ENCODE results near the gene DCBLD2.

DCBLD2 gene

GRCh38 chr3:98903099-98903498 is 1.6 kb upstream of the DCBLD2 start:
- H3K27me3 ChIP-seq (ENCODE audit: low read depth, low read length) = no peaks in the 10 kb centered on the region
- H3K4me3 ChIP-seq (ENCODE audit: low read length) = no peak overlapping the region
- no peaks in the 10 kb centered on the region; the same call in 1 of the 2 replicates for H3K79me2 ChIP-seq (ENCODE audit: low read length)
- no peak overlapping the region for H3K4me2 ChIP-seq (ENCODE audit: low read length)
- H3K4me1 ChIP-seq (ENCODE audit: low read length) = peaks cover 7% of the 10 kb centered on the region; the same call in 1 of the 2 replicates
- no peaks in the 10 kb centered on the region for H3K9me3 ChIP-seq (ENCODE audit: insufficient read depth, low read length)
- no peak overlapping the region for H2AFZ ChIP-seq (ENCODE audit: low read depth, low read length)
- TF ChIP-seq CTCF (IDR thresholded peaks at IDR 0.05; ENCODE audit: low read depth, low read length) = no peak
- H3K9ac ChIP-seq (ENCODE audit: low read length) = no peak overlapping the region
- H3K36me3 ChIP-seq (replicated peaks; ENCODE audit: low read depth, low read length) = no peaks in the 10 kb centered on the region
- no peak overlapping the region for H3K27ac ChIP-seq (ENCODE audit: low read length)
- no peaks in the 10 kb centered on the region for H4K20me1 ChIP-seq (ENCODE audit: insufficient read depth, low read length)

- Histone ChIP-seq H3K36me3 (replicated peaks; ENCODE audit: low read depth, low read length) (no peaks in the 10 kb centered on the region), H3K27me3 (ENCODE audit: low read depth, low read length) (no peaks in the 10 kb centered on the region), H2AFZ (ENCODE audit: low read depth, low read length) (peak overlapping the region; percentile 85), H3K27ac (ENCODE audit: low read length) (no peak overlapping the region), H3K9me3 (ENCODE audit: insufficient read depth, low read length) (no peaks in the 10 kb centered on the region), H3K4me2 (ENCODE audit: low read length) (peak overlapping the region; percentile 80), H3K9ac (ENCODE audit: low read length) (peak overlapping the region; percentile 73), H3K4me1 (ENCODE audit: low read length) (peaks cover 11% of the 10 kb centered on the region; the same call in 1 of the 2 replicates), H3K4me3 (ENCODE audit: low read length) (peak overlapping the region; percentile 86), H4K20me1 (ENCODE audit: insufficient read depth, low read length) (no peaks in the 10 kb centered on the region), H3K79me2 (ENCODE audit: low read length) (no peaks in the 10 kb centered on the region; the same call in 1 of the 2 replicates)
- TF ChIP-seq CTCF (IDR thresholded peaks at IDR 0.05; ENCODE audit: low read depth, low read length) = no peak
- no peak for TF ChIP-seq EZH2phosphoT487 (IDR thresholded peaks at IDR 0.05; ENCODE audit: low read depth)
Observed at GRCh38 chr3:98902351-98902740, 851 bp upstream of the DCBLD2 start.

- H2AFZ ChIP-seq (ENCODE audit: low read depth, low read length) = no peak overlapping the region
- no peak overlapping the region for H3K27ac ChIP-seq (ENCODE audit: low read length)
- no peak for TF ChIP-seq CTCF (IDR thresholded peaks at IDR 0.05; ENCODE audit: low read depth, low read length)
- no peak for TF ChIP-seq EZH2phosphoT487 (IDR thresholded peaks at IDR 0.05; ENCODE audit: low read depth)
- no peaks in the 10 kb centered on the region for H3K36me3 ChIP-seq (replicated peaks; ENCODE audit: low read depth, low read length)
- no peaks in the 10 kb centered on the region for H3K27me3 ChIP-seq (ENCODE audit: low read depth, low read length)
- H3K79me2 ChIP-seq (ENCODE audit: low read length) = no peaks in the 10 kb centered on the region; the same call in 1 of the 2 replicates
- H3K9ac ChIP-seq (ENCODE audit: low read length) = peak overlapping the region; percentile 73
- peak overlapping the region; percentile 86 for H3K4me3 ChIP-seq (ENCODE audit: low read length)
- H3K9me3 ChIP-seq (ENCODE audit: insufficient read depth, low read length) = no peaks in the 10 kb centered on the region
- peak overlapping the region; percentile 71 for H3K4me2 ChIP-seq (ENCODE audit: low read length)
- H4K20me1 ChIP-seq (ENCODE audit: insufficient read depth, low read length) = no peaks in the 10 kb centered on the region
- peaks cover 11% of the 10 kb centered on the region; the same call in 1 of the 2 replicates for H3K4me1 ChIP-seq (ENCODE audit: low read length)
Observed at GRCh38 chr3:98901119-98901391, 440 bp downstream of the DCBLD2 start.

GRCh38 chr3:98900265-98901118 is 1.0 kb downstream of the DCBLD2 start:
- Histone ChIP-seq H3K9ac (ENCODE audit: low read length) (peak overlapping the region; percentile 73), H3K9me3 (ENCODE audit: insufficient read depth, low read length) (no peaks in the 10 kb centered on the region), H3K4me2 (ENCODE audit: low read length) (peak overlapping the region; percentile 71), H3K27ac (ENCODE audit: low read length) (no peak overlapping the region), H2AFZ (ENCODE audit: low read depth, low read length) (no peak overlapping the region), H3K4me1 (ENCODE audit: low read length) (peaks cover 11% of the 10 kb centered on the region; the same call in 1 of the 2 replicates), H4K20me1 (ENCODE audit: insufficient read depth, low read length) (no peaks in the 10 kb centered on the region), H3K27me3 (ENCODE audit: low read depth, low read length) (no peaks in the 10 kb centered on the region), H3K79me2 (ENCODE audit: low read length) (no peaks in the 10 kb centered on the region; the same call in 1 of the 2 replicates), H3K36me3 (replicated peaks; ENCODE audit: low read depth, low read length) (no peaks in the 10 kb centered on the region), H3K4me3 (ENCODE audit: low read length) (peak overlapping the region; percentile 86)
- TF ChIP-seq EZH2phosphoT487 (IDR thresholded peaks at IDR 0.05; ENCODE audit: low read depth) (no peak), CTCF (IDR thresholded peaks at IDR 0.05; ENCODE audit: low read depth, low read length) (no peak)

Measured in OCI-LY3 (cell line).